Measurements from ENCODE around the gene TCAIM. TPM values are rescaled to one million over a fixed set of nuclear protein-coding genes. Genes with fewer than 3 reads are reported as not detected.
A peak's percentile ranks its signal among the peaks of the same experiment; 100 is the strongest.

The TCAIM gene, protein sequence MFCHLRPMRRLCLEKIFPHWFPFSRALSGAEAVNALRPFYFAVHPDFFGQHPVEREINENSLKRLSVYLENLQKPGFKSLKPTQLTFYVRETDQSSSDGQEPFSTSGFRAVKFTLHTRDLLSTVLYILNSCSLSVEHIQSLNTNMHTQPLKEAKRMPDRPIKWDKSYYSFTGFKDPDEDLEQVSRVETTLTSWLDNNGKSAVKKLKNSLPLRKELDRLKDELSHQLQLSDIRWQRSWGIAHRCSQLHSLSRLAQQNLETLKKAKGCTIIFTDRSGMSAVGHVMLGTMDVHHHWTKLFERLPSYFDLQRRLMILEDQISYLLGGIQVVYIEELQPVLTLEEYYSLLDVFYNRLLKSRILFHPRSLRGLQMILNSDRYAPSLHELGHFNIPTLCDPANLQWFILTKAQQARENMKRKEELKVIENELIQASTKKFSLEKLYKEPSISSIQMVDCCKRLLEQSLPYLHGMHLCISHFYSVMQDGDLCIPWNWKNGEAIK
- polyA plus RNA-seq (2014; cell fraction: cytosol; rRNA removed): 11.2 and 13.6 TPM in 2 replicates
- polyA plus RNA-seq (2014; cell fraction: nucleus; rRNA removed): 6.2 and 8.6 TPM in 2 replicates

DNA sequence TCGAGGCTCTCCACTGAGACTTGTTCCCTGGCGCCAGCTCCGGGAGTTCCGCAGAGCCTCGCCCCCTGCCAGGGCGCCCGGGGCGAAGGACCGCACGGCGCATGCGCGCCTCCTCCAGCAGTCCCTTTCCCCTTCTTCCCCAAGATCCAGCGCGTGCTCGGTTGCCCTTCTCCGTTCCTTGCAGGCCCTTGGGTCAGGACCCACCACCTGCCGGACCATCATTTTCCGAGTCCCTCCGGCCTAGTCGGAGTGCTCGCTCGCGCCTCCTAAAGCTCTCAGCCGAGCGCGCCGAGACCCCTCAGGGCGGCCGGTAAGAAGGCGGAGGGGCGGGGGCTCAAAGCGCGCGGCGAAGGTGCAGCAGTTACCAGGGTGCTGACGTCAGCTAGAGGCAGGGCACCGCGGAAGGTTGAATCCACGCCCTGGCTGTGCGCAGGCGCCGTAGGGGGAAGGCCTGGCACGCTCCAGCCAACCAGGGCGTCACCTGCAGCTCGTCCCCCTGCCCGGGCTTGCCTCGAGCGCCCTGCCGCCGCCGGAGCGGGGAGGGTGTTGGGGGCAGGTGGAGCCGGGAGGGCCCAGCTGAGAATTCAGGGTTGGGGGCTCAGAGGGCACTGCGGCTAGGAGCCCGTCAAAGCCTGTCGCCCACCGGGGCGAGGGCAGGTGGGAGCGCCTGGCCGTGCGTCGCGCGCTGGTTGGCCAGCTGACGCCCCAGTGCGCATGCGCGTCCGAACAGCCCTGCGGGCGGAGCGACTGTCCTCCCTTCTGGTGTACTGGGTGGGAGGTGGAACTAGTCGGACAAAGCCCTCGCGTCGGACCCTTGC is at the start of gene TCAIM:
TCAIM (plus strand) TSS at position 757 of the 818 bp plus-strand sequence. CDS start 16,017 bp downstream, outside the sequence.
- DNase-seq (ENCODE audit: low spot score): peak; percentile 97

- DNase-seq (ENCODE audit: low spot score): no peak
Observed at GRCh38 chr3:44289882-44290462, 48.6 kb upstream of the TCAIM start.

GRCh38 chr3:44292276-44292675 is 46.3 kb upstream of the TCAIM start:
- no peak for DNase-seq (ENCODE audit: low spot score)

DNA sequence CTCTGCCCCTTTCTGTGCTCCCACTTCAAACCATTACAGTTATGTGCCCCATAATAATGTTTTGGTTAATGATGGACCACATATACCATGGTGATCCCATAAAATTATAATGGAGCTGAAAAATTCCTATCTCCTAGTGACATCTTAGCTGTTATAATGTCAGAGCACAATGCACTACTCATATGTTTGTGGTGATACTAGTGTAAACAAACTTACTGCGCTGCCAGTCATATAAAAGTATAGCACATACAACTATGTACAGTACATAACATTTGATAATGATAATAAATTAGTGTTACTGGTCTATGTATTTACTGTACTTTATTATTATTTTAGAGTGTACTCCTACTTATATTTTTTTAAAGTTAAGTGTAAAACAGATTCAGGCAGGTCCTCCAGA is 45.6 kb upstream of the TCAIM start:
- no peak for DNase-seq (ENCODE audit: low spot score)

DNA sequence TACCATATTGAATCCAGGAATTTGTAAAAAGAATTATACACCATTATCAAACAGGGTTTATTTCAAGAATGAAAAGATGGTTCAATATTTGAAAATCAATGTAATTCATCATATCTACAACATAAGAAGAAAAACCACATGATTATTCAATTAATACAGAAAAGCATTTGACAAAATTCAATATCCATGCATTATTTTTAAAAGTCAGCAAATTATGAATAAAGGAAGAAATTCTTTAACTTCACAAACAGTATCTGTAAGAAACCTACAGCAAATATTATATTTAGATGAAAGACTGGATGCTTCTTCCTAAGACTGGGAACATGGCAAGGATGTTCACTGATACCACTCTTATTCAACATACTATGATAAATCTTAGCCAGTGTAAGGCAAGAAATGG is 41.3 kb upstream of the TCAIM start:
- no peak for DNase-seq (ENCODE audit: low spot score)

GRCh38 chr3:44301746-44302145 is 36.8 kb upstream of the TCAIM start:
- DNase-seq (ENCODE audit: low spot score): no peak

GRCh38 chr3:44309500-44309899 is 29.1 kb upstream of the TCAIM start:
- no peak for DNase-seq (ENCODE audit: low spot score)

DNA sequence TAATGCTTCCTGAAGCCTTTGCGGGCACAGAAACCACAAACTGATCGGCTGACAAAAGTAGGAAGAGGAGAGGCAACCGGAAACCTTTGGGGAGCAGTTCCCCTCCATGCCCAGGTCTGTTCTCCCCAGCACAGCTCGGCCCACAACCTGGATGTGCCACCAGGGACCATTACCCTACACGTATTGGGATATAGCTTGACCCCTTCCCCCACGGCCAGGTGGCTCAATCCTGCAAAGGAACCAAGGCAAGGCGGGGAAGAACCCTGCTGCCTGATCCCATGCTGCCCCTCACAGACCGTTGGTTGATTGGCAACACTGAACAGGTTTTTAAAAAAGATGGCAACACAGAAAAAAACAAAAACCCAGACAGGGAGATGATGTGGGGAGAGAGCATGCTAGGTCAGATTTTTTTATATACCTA is 19.7 kb upstream of the TCAIM start:
- DNase-seq (ENCODE audit: low spot score): no peak

DNA sequence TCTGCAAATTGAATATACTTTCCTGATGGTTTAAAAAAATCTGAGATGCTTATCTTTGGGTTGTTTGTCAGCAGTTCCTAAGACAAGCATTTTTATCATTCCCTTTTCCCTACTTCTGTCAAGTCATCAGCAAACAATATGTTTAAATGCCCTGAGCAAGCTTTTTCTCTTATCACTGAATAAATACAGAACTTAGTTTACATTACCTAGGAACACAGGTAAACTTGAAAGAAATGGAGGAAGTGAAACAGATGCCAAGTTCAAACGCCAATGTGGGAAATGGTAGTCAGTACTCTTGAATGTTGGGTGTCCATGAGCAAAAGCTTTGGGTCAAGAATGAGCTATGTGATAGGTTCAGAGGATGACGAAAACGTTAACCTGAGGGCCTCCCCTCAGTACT is 17.2 kb upstream of the TCAIM start:
- no peak for DNase-seq (ENCODE audit: low spot score)

DNA sequence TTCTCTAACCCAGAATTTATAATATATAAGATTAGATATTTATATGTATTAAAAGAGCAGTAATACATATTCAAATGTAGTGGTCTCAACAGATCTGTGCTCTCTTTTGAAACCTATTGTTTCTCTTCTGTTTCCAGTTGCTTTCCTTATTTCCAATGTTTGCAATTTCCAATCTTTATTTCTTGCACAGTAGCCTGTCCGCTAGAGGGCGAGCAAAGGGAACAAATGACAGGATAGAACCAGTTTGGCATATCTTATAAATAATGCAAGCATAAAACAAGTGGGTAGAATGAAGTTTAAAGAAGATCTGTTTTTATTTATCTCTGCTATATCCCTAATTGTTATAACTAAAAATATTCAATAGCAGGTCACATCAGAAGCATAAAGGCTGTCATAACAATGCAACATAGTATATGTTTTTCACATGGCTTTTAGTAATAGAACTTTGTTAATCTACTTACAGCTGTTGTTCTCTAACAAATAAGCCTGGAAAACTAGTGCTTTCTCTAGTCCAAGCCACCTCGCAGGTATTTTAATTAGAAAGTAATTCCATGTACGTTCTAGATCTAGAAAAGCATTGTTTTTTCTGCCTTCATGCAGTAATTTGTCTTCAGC is 15.1 kb upstream of the TCAIM start:
- peak; percentile 29 for DNase-seq (ENCODE audit: low spot score)

DNA sequence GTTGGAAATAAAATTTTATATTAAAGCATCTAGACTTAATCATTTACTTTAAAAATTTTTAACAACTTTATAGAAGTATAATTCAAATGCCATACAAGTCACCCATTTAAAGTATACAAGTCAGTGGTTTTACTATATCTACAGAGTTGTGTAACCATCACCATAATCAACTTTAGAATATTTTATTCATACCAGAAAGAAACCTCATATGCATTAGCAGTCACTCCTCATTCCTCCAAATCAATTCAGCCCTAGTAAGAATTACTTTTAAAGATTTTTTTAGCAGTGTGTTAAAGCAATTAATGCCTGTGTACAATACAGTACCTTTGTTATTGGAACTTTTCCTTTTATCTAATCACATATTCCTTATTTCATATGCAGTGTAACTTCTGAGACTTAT is 14.0 kb upstream of the TCAIM start:
- DNase-seq (ENCODE audit: low spot score): no peak

DNA sequence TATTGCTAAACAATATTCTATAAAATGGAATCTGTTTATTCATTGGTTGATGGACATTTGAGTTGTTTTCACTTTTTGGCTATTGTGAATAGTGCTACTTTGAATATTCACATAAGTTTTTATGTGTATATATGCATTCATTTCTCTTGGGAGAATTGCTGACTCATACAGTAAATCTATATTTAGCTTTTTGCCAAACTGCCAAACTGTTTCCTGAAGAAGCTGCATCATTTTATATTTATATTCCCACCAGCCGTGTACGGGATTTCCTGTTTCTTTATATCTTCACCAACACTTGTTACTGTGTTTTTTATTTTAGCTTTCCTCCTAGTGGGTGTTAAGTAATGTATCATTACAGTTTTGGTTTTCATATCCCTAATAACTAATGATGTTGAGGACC is 12.5 kb upstream of the TCAIM start:
- DNase-seq (ENCODE audit: low spot score): no peak

DNA sequence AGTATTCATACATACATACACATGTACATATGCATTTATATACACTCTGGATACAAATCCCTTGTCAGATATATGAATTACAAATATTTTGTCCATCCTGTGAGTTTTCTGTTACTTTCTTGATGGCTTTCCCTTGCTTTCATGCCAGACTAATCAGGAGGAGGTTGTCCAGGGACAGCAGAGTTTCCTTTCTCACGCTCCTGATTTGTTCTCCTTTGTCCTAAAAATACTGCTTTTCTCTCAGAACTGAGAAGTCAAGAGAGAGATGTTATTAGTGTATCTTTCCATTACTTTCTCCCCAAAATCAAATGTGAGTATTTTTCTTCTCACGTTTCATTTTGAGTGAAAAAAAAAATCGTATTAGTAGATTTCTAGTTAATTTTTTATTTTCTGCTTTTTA is 12.1 kb upstream of the TCAIM start:
- no peak for DNase-seq (ENCODE audit: low spot score)

DNA sequence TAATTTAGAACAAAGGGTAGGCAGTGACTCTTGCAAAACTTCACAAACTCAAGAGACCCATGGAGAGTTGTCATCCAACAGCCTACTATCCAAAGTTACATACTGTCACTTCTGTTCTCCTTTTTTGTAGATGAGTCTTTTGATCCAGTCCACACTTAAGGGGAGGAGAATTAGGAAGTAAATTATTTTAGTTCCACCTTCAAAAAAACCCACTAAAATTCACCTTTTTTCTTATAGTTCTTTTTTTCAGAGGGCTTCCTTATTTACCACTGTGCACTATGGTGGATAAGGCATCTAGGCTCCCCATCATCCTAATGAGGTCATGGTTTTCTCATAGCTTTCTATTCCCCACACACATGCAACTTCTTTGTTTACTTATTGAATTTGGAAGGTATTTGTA is 8.6 kb upstream of the TCAIM start:
- DNase-seq (ENCODE audit: low spot score): no peak

- DNase-seq (ENCODE audit: low spot score): no peak
Observed at GRCh38 chr3:44330444-44330843, 8.1 kb upstream of the TCAIM start.

- DNase-seq (ENCODE audit: low spot score): no peak
Observed at GRCh38 chr3:44334326-44334725, 4.2 kb upstream of the TCAIM start.

GRCh38 chr3:44337248-44337785 is 1.2 kb upstream of the TCAIM start:
- DNase-seq (ENCODE audit: low spot score): no peak

DNA sequence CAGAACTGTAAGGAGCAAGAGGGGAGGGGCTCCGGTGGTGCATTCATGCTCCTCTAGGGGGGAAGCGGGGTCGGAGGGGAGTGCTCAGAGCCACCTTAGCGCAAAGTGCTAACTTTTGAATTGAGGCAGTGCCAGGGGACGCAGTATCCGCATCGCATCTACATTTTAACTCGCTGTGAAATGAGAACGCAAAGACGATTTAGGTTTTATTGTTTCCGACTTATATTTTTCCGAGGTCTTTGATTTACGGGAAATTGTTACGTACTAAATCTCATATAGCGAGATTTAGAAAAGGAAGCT is 212 bp downstream of the TCAIM start:
- DNase-seq (ENCODE audit: low spot score): no peak

- no peak for DNase-seq (ENCODE audit: low spot score)
Observed at GRCh38 chr3:44339181-44340057, 853 bp downstream of the TCAIM start.

DNA sequence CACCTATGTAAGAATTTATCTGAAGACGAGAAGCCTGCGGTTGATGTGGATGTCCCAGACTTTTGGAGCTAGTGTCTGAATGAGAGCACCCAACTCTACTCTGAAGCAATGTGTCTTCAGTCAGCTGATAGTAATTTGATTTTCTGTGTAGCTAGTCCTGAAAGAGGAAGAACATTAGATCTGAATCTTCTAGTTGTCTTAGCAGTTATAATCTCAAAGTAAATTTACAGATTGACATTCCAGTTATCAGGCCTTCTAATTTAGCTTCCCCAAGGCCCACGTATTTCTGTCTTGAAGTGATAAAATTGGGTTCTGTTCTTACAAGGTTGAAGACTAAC is 1.5 kb downstream of the TCAIM start:
- no peak for DNase-seq (ENCODE audit: low spot score)
